H1 (cell line): ENCODE data around the gene TBKBP1. TPM values are rescaled to one million over a fixed set of nuclear protein-coding genes. Genes with fewer than 3 reads are reported as not detected.

ENCODE experiments used
- CHD2 ChIP-seq: IDR thresholded peaks from 2 replicates; pipeline ENCODE4 v1.6.1; 2012; ENCODE audit warnings: low read length, improper control_type of control experiment
- polyA plus RNA-seq, 7 experiments: library from polyadenylated mRNA; depleted of rRNA in 3 of 7; stranded (reverse) in 5 of 7; unstranded in 2 of 7; fragments of >200 nt in 5 of 7; fragments of 200-250 nt in 2 of 7; gene quantifications; 1 replicate in 5 of 7; 2 replicates in 1 of 7; 4 replicates in 1 of 7; pipeline versions ENCODE4 v1.2.1 to v1.2.3, GENCODE V29; 2011 to 2013; ENCODE audit warnings: missing spikeins in 2 of 7, mixed read lengths in 2 of 7
- total RNA-seq: library from RNA; stranded (reverse); fragmentation: NEBNext Ultra II Directional; extraction: Animal tissue kit (Norgen Biotek cat#: 25700); gene quantifications from 2 replicates; pipeline ENCODE4 v1.2.1, GENCODE V29; 2021
- TF ChIP-seq, protein P1 (sequence below): IDR thresholded peaks from 2 replicates; pipeline ENCODE4 v1.6.1; 2012; ENCODE audit warnings: inconsistent platforms

Gene TBKBP1
- total and polyA plus RNA-seq, 2 of the 8 experiments (the other 6 are each of a cell fraction or from before 2014, with no cell fraction given): 6.3 to 15.1 TPM

DNA sequence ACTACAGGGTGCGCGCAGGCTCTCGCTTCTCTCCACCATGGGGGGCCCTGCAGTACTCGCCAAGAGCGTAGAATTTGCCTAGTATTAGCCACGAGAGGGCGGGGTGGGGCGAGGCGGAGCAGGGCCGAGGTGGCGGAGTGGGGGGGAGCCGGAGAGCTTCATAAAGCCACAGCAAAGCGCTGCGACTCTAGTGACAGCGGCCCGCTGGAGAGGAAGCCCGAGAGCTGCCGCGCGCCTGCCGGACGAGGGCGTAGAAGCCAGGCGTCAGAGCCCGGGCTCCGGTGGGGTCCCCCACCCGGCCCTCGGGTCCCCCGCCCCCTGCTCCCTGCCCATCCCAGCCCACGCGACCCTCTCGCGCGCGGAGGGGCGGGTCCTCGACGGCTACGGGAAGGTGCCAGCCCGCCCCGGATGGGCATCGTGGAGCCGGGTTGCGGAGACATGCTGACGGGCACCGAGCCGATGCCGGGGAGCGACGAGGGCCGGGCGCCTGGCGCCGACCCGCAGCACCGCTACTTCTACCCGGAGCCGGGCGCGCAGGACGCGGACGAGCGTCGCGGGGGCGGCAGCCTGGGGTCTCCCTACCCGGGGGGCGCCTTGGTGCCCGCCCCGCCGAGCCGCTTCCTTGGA is 39.2 kb downstream of the TBKBP1 start, which contains the start of gene TBX21 (continued):
- TF ChIP-seq, protein P1, sequence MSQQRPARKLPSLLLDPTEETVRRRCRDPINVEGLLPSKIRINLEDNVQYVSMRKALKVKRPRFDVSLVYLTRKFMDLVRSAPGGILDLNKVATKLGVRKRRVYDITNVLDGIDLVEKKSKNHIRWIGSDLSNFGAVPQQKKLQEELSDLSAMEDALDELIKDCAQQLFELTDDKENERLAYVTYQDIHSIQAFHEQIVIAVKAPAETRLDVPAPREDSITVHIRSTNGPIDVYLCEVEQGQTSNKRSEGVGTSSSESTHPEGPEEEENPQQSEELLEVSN: no peak
- no peak for TF ChIP-seq CHD2
- TF ChIP-seq, all 59 proteins: peak for 5
